DMS153 treated with DMSO at 0.1 percent for 48 hours (cell line): ENCODE data around the gene RASGRP3.

Experiments
- DNase-seq: peaks from one replicate; lab custom pipeline; 2025; ENCODE audit not compliant: unreplicated experiment; lab: John Stamatoyannopoulos, UW

RASGRP3 gene

GRCh38 chr2:33573657-33574056 lies 97.2 kb downstream of the RASGRP3 start:
- no peak for DNase-seq

GRCh38 chr2:33577084-33577483 lies 100.6 kb downstream of the RASGRP3 start:
- no peak for DNase-seq

- no peak for DNase-seq
These were observed 101.2 kb downstream of the RASGRP3 start for GRCh38 chr2:33577668-33578067.

GRCh38 chr2:33579227-33579626 lies 102.8 kb downstream of the RASGRP3 start:
- DNase-seq = no peak

- no peak for DNase-seq
These were observed 105.4 kb downstream of the RASGRP3 start for GRCh38 chr2:33581872-33582271.

GRCh38 chr2:33583194-33583938 lies 106.9 kb downstream of the RASGRP3 start:
- no peak for DNase-seq

- no peak for DNase-seq
These were observed 110.3 kb downstream of the RASGRP3 start for GRCh38 chr2:33586766-33587165.

GRCh38 chr2:33588232-33588631 lies 111.8 kb downstream of the RASGRP3 start:
- DNase-seq = no peak

GRCh38 chr2:33589444-33589843 lies 113.0 kb downstream of the RASGRP3 start:
- no peak for DNase-seq

- DNase-seq = no peak
These were observed 118.9 kb downstream of the RASGRP3 start for GRCh38 chr2:33595385-33595784.

- DNase-seq = no peak
These were observed 120.6 kb downstream of the RASGRP3 start for GRCh38 chr2:33597026-33597425.

GRCh38 chr2:33598561-33599174 lies 122.2 kb downstream of the RASGRP3 start:
- no peak for DNase-seq

- DNase-seq = peak; percentile 95
These were observed 122.9 kb downstream of the RASGRP3 start, which contains the start of gene FAM98A for GRCh38 chr2:33599175-33599942. FAM98A (minus strand) TSS chr2:33599299; CDS start chr2:33599221, 78 bp downstream.

- no peak for DNase-seq
These were observed 123.4 kb downstream of the RASGRP3 start for GRCh38 chr2:33599943-33600192.

GRCh38 chr2:33602201-33602830 lies 125.9 kb downstream of the RASGRP3 start:
- no peak for DNase-seq

- no peak for DNase-seq
These were observed 127.0 kb downstream of the RASGRP3 start for GRCh38 chr2:33603416-33603815.

- no peak for DNase-seq
These were observed 128.6 kb downstream of the RASGRP3 start for GRCh38 chr2:33605056-33605455.

- DNase-seq = no peak
These were observed 129.7 kb downstream of the RASGRP3 start for GRCh38 chr2:33606100-33606499.

GRCh38 chr2:33606622-33607021 lies 130.2 kb downstream of the RASGRP3 start:
- no peak for DNase-seq

- DNase-seq = no peak
These were observed 130.8 kb downstream of the RASGRP3 start for GRCh38 chr2:33607251-33607721.

GRCh38 chr2:33607905-33608304 lies 131.5 kb downstream of the RASGRP3 start:
- no peak for DNase-seq

GRCh38 chr2:33614190-33614589 lies 137.7 kb downstream of the RASGRP3 start:
- no peak for DNase-seq
